Activated T-helper 1 cell treated with anti-CD3 and anti-CD28 coated beads, Interleukin-12 subunit alpha, Interleukin-12 subunit beta, Interleukin-2, Interleukin-4 antibody, amounts not matched to agents 30 ng/mL and 10 ng/mL and 1 ng/mL, durations not matched to agents 14 hours and 24 hours and 36 hours (primary cell): ENCODE results near the gene MID1. TPM values are rescaled to one million over a fixed set of nuclear protein-coding genes. Genes with fewer than 3 reads are reported as not detected.
"Not testable (repeated sequence)": the region's sequence is repeated elsewhere in the genome, so short reads cannot be mapped to it uniquely, and the experiment has no call there.

Experiments
- DNase-seq: peaks from one replicate; pipeline ENCODE4 v3.0.0; 2021; ENCODE audit warnings: low spot score
- H3K27ac Mint-ChIP-seq: one replicate; pipeline ENCODE4 v1.8.0; 2021; ENCODE audit warnings: mild to moderate bottlenecking, mixed read lengths
- H3K27me3 Mint-ChIP-seq: one replicate; pipeline ENCODE4 v1.8.0; 2022; ENCODE audit warnings: mild to moderate bottlenecking, moderate library complexity, mixed read lengths; ENCODE audit not compliant: insufficient read depth
- H3K36me3 Mint-ChIP-seq: one replicate; pipeline ENCODE4 v1.8.0; 2021; ENCODE audit warnings: low read depth, mixed read lengths
- H3K4me1 Mint-ChIP-seq: one replicate; pipeline ENCODE4 v1.8.0; 2021; ENCODE audit warnings: low read depth, mixed read lengths
- H3K4me3 Mint-ChIP-seq: one replicate; pipeline ENCODE4 v1.8.0; 2021; ENCODE audit warnings: mild to moderate bottlenecking, moderate library complexity, mixed read lengths
- H3K9me3 Mint-ChIP-seq: one replicate; pipeline ENCODE4 v1.8.0; 2021; ENCODE audit warnings: mixed read lengths
- intact Hi-C: fragments of 100-400 bp; cut with micrococcal nuclease; formaldehyde crosslinking; loops from one replicate; pipeline ENCODE4 v1.15.1; 2024
- total RNA-seq: library from RNA; stranded (reverse); gene quantifications from 2 replicates; pipeline ENCODE4 v1.2.3, GENCODE V29; 2022

Gene MID1
- total RNA-seq, 1 donor from 2014 or later, result not detected

DNA sequence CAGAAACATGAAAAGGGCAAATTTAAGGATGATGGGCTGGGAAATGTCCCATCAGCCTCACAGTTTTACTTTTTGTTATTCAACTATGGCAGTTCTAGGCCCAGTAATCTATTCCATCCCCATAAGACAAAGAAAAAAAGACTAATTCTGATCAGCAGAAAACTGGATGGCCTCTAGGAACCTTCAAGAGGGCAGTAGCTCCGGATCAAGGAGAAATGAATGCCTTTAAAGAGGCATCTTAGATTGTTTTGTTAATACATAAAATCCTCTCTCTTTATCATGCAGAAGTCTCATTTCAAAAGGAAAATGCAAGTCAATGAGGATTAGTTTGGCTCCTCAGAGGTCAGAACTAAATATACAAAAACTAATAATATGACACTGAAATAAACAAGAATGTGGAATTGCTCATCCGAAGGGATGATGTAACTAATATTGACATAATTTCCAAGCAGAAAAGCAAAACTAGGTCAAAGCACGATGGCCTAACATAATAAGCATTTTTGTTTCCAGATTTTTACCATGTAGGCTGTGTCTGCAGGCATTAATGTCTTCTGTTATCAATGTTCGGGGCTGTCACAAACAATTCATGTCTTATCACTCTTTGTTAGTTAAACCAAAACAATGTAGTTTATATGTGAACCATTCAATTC lies 8.8 kb downstream of the MID1 start:
- no peak for DNase-seq
- H3K27me3 Mint-ChIP-seq, result peaks cover 5% of the 10 kb centered on the region
- H3K27ac Mint-ChIP-seq, result no peak overlapping the region
- no peaks in the 10 kb centered on the region for H3K36me3 Mint-ChIP-seq
- intact Hi-C loops, result no loop called here
- H3K4me1 Mint-ChIP-seq, result no peaks in the 10 kb centered on the region
- H3K9me3 Mint-ChIP-seq, result no peaks in the 10 kb centered on the region
- H3K4me3 Mint-ChIP-seq, result no peak overlapping the region

DNA sequence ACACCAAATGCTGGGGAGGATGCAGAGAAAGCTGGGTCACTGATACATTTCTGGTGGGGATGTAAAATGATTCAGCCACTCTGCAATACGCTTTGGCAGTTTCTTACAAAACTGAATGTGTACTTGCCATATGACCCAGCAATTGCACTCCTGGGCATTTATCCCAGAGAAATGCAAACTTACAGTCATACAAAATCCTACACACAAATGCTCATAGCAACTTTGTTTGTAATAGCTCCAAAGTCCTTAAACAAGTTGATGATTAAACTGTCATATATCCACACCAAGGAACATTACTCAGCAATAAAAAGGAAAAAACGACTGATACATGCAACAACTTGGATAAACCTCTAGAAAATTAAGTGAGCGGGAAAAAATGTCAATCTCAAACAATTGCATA lies 12.3 kb downstream of the MID1 start:
- Mint-ChIP-seq H3K9me3 (no peaks in the 10 kb centered on the region), H3K27ac (no peak overlapping the region), H3K4me1 (no peaks in the 10 kb centered on the region), H3K36me3 (no peaks in the 10 kb centered on the region), H3K4me3 (no peak overlapping the region), H3K27me3 (peaks cover 2% of the 10 kb centered on the region)
- intact Hi-C loops, result no loop called here
- DNase-seq, result no peak

DNA sequence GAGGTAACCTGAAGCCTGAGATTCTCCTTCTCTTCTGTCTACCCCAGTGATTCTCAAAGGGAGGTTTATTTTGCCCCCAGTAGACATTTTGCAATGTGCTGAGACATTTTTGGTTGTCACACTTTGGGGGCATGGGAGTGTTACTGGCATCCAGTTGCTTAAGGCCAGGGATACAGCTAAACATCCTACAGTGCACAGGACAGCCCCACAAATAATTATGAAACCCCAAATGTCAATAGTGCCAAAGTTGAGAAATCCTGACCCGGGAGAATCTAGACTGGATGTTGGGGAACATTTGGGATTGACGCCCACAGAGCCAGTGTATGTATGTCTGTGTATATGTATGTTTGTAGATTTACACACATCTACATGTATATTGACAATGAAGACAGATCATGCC lies 13.2 kb downstream of the MID1 start:
- Mint-ChIP-seq H3K36me3 (no peaks in the 10 kb centered on the region), H3K27me3 (peaks cover 2% of the 10 kb centered on the region), H3K9me3 (no peaks in the 10 kb centered on the region), H3K4me1 (no peaks in the 10 kb centered on the region), H3K27ac (no peak overlapping the region), H3K4me3 (no peak overlapping the region)
- intact Hi-C loops, result no loop called here
- no peak for DNase-seq

DNA sequence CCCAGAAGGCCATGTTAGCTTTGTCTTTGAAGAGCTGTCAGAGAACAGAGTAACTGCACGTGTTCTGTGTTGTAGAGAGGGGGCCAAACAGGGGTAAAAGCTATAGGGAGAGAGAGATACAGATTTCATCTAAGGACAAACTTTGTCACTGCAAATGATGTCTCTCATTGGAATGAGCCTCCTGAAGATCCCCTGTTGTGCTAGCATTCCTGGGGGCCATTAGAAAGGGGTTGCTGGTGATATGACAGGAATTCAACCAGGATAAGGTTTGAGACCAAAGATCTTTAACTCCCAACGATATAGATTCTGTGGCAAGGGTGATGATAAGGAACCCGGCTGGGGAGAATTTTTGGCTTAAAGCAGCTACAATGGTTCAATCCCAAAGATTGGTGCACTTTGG lies 16.8 kb downstream of the MID1 start:
- H3K27ac Mint-ChIP-seq, result no peak overlapping the region
- H3K9me3 Mint-ChIP-seq, result no peaks in the 10 kb centered on the region
- intact Hi-C loops, result no loop called here
- H3K36me3 Mint-ChIP-seq, result no peaks in the 10 kb centered on the region
- H3K4me1 Mint-ChIP-seq, result no peaks in the 10 kb centered on the region
- H3K27me3 Mint-ChIP-seq, result no peaks in the 10 kb centered on the region
- no peak overlapping the region for H3K4me3 Mint-ChIP-seq
- no peak for DNase-seq

DNA sequence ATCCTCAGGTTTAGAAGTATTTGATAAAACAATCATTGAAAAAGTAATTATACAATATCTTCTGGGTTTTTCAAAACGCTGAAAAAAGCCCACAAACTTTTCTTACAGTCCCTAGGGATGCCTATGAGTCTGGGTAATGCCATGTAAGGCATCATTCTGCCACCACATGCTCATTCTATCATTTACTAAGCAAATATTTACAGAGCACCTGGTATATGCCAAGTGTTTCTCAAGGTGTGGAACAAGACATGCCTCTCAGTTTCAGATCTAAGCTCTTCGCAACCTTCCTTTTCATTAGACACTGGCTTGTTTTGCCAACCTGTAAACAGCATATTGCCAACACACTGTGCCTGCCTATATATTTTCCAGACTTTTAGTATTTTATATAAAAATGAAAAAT lies 17.7 kb downstream of the MID1 start:
- no peak overlapping the region for H3K4me3 Mint-ChIP-seq
- no peaks in the 10 kb centered on the region for H3K27me3 Mint-ChIP-seq
- H3K4me1 Mint-ChIP-seq, result no peaks in the 10 kb centered on the region
- no peaks in the 10 kb centered on the region for H3K36me3 Mint-ChIP-seq
- no peak overlapping the region for H3K27ac Mint-ChIP-seq
- intact Hi-C loops, result no loop called here
- H3K9me3 Mint-ChIP-seq, result no peaks in the 10 kb centered on the region
- DNase-seq, result no peak

DNA sequence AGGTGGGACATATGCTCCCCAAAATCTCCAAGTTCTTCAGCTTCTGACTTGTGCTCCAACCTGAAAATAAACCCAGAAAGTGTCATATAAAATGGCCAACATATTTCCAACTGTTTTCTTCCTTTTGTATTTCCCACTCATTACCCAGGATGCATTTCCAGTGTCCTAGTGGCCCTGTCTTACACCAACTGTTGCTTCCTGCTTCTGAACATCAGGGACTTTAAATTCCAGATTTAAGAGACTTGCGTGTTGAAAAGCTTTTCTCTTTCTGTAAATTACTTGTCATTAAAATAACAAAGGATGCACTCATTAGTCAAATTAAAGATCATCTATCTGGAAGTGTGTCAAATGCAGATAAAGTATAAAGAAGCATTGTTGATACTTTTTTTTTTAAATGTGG lies 19.9 kb downstream of the MID1 start:
- no peaks in the 10 kb centered on the region for H3K4me1 Mint-ChIP-seq
- no peaks in the 10 kb centered on the region for H3K9me3 Mint-ChIP-seq
- H3K27me3 Mint-ChIP-seq, result no peaks in the 10 kb centered on the region
- no peaks in the 10 kb centered on the region for H3K36me3 Mint-ChIP-seq
- no peak overlapping the region for H3K4me3 Mint-ChIP-seq
- intact Hi-C loops, result no loop called here
- H3K27ac Mint-ChIP-seq, result no peak overlapping the region
- no peak for DNase-seq

DNA sequence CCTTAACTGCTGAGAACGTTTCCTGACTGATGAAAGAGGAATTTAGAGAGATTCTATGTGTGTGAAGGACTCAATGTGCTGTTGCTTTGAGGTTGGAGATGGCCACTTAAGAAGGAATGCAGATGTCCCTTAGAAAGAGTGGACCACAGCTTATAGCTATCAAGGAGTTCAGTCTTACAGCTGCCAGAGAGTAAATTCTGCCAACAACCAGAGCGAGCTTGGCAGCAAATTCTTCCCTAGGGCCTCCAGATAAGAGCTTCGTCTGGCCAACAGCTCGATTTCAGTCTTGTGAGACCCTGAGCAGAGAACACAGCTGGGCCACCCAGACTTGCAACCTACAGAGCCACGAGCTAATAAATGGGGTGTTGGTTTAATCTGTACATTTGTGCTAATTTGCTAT lies 21.8 kb downstream of the MID1 start:
- no peak overlapping the region for H3K4me3 Mint-ChIP-seq
- H3K27ac Mint-ChIP-seq, result no peak overlapping the region
- no peaks in the 10 kb centered on the region for H3K4me1 Mint-ChIP-seq
- no peaks in the 10 kb centered on the region for H3K36me3 Mint-ChIP-seq
- intact Hi-C loops, result loop anchor here (1.0 kb wide), 1 partner anchor 409 kb away; no protein-coding TSS in a partner anchor
- no peak for DNase-seq
- H3K9me3 Mint-ChIP-seq, result no peaks in the 10 kb centered on the region
- H3K27me3 Mint-ChIP-seq, result no peaks in the 10 kb centered on the region

DNA sequence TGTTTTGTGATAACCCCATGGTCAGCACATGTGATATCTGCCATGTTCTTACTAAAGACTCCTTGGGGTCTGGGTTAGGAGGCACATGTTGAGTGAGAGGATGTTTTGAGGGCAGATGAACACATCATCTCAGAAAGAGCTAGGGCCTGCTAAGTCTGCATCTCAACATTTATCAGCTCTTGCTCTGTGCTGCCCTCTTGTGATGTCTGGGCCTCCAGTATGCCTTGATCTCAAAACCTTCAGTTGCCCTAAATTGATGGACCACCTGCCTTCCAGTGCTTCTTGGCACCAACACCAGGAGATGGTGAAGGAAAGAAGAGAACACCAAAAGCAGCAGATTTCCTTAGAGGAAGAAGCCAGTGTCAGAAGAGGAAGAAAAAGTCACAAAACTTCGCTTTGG lies 22.5 kb downstream of the MID1 start:
- no peak overlapping the region for H3K4me3 Mint-ChIP-seq
- no peaks in the 10 kb centered on the region for H3K9me3 Mint-ChIP-seq
- no peaks in the 10 kb centered on the region for H3K36me3 Mint-ChIP-seq
- H3K27ac Mint-ChIP-seq, result no peak overlapping the region
- H3K27me3 Mint-ChIP-seq, result no peaks in the 10 kb centered on the region
- DNase-seq, result no peak
- intact Hi-C loops, result loop anchor here (1.0 kb wide), 1 partner anchor 409 kb away; no protein-coding TSS in a partner anchor
- H3K4me1 Mint-ChIP-seq, result no peaks in the 10 kb centered on the region

DNA sequence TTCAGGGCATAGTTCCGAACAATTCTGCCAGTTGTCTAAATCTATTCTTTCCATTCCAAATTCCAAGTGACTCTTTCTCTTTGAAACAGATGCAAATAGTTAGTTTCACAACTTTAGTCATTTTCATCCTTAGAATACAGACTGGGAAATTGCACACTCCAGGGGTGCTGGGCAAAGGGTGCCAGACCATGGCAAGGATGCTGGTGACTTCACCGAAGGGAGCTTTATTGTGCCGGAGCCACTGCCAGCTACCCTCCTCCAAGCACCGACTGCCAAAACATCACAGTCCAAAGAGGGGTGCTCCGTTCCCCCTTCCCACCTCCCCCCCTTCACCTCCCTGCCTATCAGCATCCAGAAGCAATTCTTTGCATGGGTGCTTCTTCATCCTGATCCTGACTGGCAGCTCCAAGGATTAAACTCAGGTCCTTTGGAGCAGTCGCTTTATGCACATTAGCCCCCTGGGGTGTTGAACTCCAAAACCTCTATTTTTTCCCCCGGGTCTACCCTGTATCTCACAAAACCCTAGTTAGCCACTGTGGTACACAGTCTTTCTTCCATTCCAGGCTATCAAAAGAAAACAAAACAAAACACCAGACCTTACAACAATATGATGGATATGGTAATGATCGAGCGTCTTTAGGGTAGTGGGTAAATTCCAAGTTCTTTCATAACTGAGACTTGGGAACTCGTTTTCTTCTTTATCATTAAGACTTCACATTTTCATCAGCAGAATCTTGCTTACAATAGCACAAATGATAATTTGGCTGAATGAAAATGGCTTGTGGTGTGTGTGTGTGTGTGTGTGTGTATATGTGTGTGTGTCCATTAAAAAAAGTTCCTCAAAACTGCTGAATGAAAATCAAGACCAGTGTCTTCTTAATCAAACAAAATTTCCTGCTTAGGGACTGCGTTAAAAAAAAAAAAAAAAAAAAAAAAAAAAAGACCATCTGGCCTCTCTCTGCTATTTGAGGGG lies 28.7 kb downstream of the MID1 start:
- no peaks in the 10 kb centered on the region for H3K36me3 Mint-ChIP-seq
- H3K27me3 Mint-ChIP-seq, result no peaks in the 10 kb centered on the region
- no peak overlapping the region for H3K27ac Mint-ChIP-seq
- no peak for DNase-seq
- H3K4me1 Mint-ChIP-seq, result no peaks in the 10 kb centered on the region
- intact Hi-C loops, result no loop called here
- H3K9me3 Mint-ChIP-seq, result no peaks in the 10 kb centered on the region
- H3K4me3 Mint-ChIP-seq, result no peak overlapping the region

DNA sequence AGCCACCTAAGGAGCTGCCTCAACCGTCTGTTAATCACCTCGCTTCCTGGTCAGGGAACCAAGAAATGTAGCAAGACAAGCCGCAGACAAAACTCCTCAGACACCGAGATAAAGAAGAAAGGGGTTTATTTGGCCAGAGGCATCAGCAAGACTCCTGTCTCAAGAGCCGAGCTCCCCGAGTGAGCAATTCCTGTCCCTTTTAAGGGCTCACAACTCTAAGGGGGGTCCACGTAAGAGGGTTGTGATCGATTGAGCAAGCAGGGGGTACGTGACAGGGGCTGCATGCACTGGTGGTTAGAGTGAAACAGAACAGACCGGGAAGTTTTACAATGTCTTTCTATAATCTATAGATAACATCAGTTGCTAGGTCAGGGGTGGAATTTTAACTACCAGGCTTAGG lies 30.6 kb downstream of the MID1 start:
- H3K4me1 Mint-ChIP-seq, intact Hi-C loops, H3K27ac Mint-ChIP-seq, H3K9me3 Mint-ChIP-seq, H3K4me3 Mint-ChIP-seq, H3K27me3 Mint-ChIP-seq, DNase-seq, H3K36me3 Mint-ChIP-seq: not testable (repeated sequence)

DNA sequence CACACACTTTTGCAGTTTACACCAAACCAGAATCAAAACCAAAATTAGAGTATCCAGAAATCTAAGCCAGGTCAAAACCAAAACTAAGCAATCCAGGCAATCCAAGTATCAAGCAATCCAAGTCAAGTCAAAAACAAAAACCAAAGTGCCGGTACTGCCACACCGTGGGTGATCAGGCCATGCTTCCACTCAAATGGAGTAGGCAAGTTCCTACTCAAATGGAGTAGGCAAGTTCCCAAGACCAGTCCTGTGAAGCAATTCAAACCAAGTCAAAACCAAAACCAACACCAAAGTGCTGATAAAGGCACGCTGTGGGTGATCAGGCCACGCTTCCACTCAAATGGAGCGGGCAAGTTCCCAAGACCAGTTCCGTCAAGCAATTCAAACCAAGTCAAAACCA lies 31.3 kb downstream of the MID1 start:
- Mint-ChIP-seq H3K4me1 (no peaks in the 10 kb centered on the region), H3K27me3 (no peaks in the 10 kb centered on the region), H3K27ac (no peak overlapping the region), H3K36me3 (no peaks in the 10 kb centered on the region), H3K9me3 (peaks cover 4% of the 10 kb centered on the region), H3K4me3 (no peak overlapping the region)
- intact Hi-C loops, result no loop called here
- DNase-seq, result no peak

DNA sequence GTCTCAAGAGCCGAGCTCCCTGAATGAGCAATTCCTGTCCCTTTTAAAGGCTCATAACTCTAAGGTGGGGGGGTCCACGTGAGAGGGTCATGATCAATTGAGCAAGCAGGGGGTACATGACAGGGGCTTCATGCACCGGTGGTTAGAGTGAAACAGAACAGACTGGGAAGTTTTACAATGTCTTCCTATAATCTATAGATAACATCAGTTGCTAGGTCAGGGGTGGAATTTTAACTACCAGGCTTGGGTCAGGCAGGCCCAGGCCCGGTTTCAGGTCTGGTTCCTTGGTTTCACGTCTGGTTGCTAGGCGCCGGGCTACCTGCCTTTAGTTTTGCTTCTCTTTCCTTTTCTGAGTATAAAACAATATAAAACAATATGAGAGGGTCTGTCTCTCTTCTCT lies 35.5 kb downstream of the MID1 start:
- H3K4me1 Mint-ChIP-seq, DNase-seq, H3K36me3 Mint-ChIP-seq, H3K4me3 Mint-ChIP-seq, intact Hi-C loops, H3K27me3 Mint-ChIP-seq, H3K27ac Mint-ChIP-seq, H3K9me3 Mint-ChIP-seq: not testable (repeated sequence)

DNA sequence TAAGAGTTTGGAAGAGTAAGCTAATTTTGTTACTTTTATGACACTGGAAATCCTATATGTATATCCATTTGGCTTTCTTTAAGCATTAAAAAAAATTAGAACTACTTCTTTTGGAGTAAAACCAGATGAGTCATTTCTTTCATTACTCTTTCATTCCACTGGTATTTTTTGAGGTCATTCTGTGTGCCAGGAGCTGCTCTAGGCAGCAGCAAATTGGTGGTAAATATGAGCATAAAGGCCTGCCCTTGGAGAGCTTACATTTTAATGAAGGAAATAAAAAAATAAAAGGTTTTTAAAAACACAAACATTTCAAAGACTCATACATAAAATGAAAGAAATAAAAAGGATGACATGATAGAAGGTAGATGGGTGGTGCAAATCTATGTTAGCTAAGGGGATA lies 37.4 kb downstream of the MID1 start:
- no peak overlapping the region for H3K4me3 Mint-ChIP-seq

More for the DNA sequence above, 37.4 kb downstream of the MID1 start:
- H3K27ac Mint-ChIP-seq, result no peak overlapping the region
- no peaks in the 10 kb centered on the region for H3K27me3 Mint-ChIP-seq
- intact Hi-C loops, result no loop called here
- no peaks in the 10 kb centered on the region for H3K36me3 Mint-ChIP-seq
- no peak for DNase-seq
- no peaks in the 10 kb centered on the region for H3K4me1 Mint-ChIP-seq
- peaks cover 4% of the 10 kb centered on the region for H3K9me3 Mint-ChIP-seq
